Large intestine (tissue), 3 donors: ENCODE measurements around the gene DIO1. TPM values are rescaled to one million over a fixed set of nuclear protein-coding genes. Genes with fewer than 3 reads are reported as not detected.

Experiments
- DNase-seq, 2 donors: peaks; one replicate each; pipeline versions ENCODE4 v3.0.0 to v3.0.0-alpha.2; 2013
- H3K27ac ChIP-seq: one replicate; pipeline ENCODE4 v1.5.1; 2013; ENCODE audit warnings: low read length
- H3K27me3 ChIP-seq: 2 replicates; pipeline ENCODE4 v1.6.1; 2013; ENCODE audit warnings: low read length; ENCODE audit not compliant: control insufficient read depth, insufficient read depth
- H3K36me3 ChIP-seq: 2 replicates; pipeline ENCODE4 v1.6.1; 2013; ENCODE audit warnings: low read length; ENCODE audit not compliant: control insufficient read depth, insufficient read depth
- H3K4me1 ChIP-seq: one replicate; pipeline ENCODE4 v1.6.1; 2013; ENCODE audit warnings: low read length; ENCODE audit not compliant: control insufficient read depth, insufficient read depth
- H3K4me3 ChIP-seq: one replicate; pipeline ENCODE4 v1.5.1; 2013; ENCODE audit warnings: low read length
- H3K9me3 ChIP-seq: one replicate; pipeline ENCODE4 v1.6.1; 2013; ENCODE audit warnings: mild to moderate bottlenecking, low read depth, low read length, moderate library complexity; ENCODE audit not compliant: control insufficient read depth
- WGBS: methylation state at CpG from one replicate; pipeline ENCODE4 v1.1.5; 2013; ENCODE audit warnings: low lambda C conversion rate; ENCODE audit not compliant: insufficient coverage; 5-methylcytosine and 5-hydroxymethylcytosine counted together
- polyA plus RNA-seq: library from polyadenylated mRNA; unstranded; fragments of 120-200 nt; gene quantifications from one replicate; pipeline ENCODE4 v1.2.1, GENCODE V29; 2013

Gene DIO1
- polyA plus RNA-seq, 1 donor, result 0.58 TPM

DNA sequence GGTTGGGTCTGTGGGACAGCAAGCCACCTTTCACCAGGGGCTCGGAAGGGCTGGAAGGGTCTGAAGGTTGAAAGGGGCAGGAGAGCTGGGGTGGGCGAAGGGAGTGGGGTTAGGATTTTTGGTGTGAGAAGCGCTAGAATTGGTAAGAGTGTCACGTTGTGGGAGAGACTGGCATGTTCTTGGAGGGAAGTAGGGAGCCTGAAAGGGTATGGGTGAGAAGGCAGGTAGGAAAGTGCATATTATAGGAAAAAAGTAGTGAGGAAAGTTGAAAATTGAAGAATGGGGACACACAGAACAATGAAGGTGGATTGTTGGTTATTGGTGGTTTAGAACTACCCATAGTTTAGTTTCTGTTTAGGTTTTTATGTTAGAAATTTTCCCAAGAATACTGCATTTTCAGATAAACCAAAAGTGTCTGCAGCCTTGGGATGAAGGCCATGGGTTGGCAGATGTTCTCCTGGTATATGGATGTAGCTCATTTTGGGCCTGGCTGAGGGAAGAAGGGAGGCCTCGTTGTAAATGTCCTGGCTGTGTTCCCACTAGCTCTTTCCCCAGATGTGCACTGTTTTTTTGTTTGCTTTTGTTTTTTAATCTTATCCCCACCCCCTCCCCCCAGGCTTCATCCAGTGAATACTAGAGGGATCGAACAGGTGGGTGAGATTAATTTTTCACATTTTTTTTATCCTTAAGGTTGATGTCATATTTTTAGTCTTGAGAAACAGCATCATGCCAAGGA lies 53.4 kb downstream of the DIO1 start:
- no peaks in the 10 kb centered on the region for H3K9me3 ChIP-seq
- H3K27ac ChIP-seq, result no peak overlapping the region
- H3K27me3 ChIP-seq, result no peaks in the 10 kb centered on the region
- peak overlapping the region; percentile 70 for H3K4me3 ChIP-seq
- WGBS, result 43% methylated on average over 4 of the region's 6 CpGs
- H3K36me3 ChIP-seq, result peaks cover 9% of the 10 kb centered on the region
- no peak for DNase-seq
- peaks cover 7% of the 10 kb centered on the region for H3K4me1 ChIP-seq

GRCh38 chr1:53948291-53948690 lies 54.3 kb downstream of the DIO1 start:
- no peaks in the 10 kb centered on the region for H3K9me3 ChIP-seq
- no peaks in the 10 kb centered on the region for H3K27me3 ChIP-seq
- H3K36me3 ChIP-seq, result peaks cover 12% of the 10 kb centered on the region
- H3K4me3 ChIP-seq, result no peak overlapping the region
- H3K27ac ChIP-seq, result no peak overlapping the region
- 100% methylated on average over 1 of the region's 5 CpGs for WGBS
- H3K4me1 ChIP-seq, result peaks cover 7% of the 10 kb centered on the region
- no peak for DNase-seq

GRCh38 chr1:53949023-53949990 lies 55.3 kb downstream of the DIO1 start:
- WGBS, result no CpG with 5 or more reads among the region's 4 CpGs
- Histone ChIP-seq H3K9me3 (no peaks in the 10 kb centered on the region), H3K27me3 (no peaks in the 10 kb centered on the region), H3K36me3 (peaks cover 15% of the 10 kb centered on the region), H3K4me3 (no peak overlapping the region), H3K4me1 (peaks cover 7% of the 10 kb centered on the region), H3K27ac (no peak overlapping the region)
- DNase-seq, result peak in 1 of 2 donors; percentile 24

GRCh38 chr1:53951697-53952096 lies 57.7 kb downstream of the DIO1 start:
- peaks cover 17% of the 10 kb centered on the region for H3K36me3 ChIP-seq
- no peaks in the 10 kb centered on the region for H3K27me3 ChIP-seq
- 94% methylated on average over 3 of the region's 5 CpGs for WGBS
- H3K4me1 ChIP-seq, result peaks cover 7% of the 10 kb centered on the region
- DNase-seq, result no peak
- no peak overlapping the region for H3K4me3 ChIP-seq
- no peak overlapping the region for H3K27ac ChIP-seq
- H3K9me3 ChIP-seq, result no peaks in the 10 kb centered on the region

- Histone ChIP-seq H3K4me1 (peaks cover 13% of the 10 kb centered on the region), H3K9me3 (no peaks in the 10 kb centered on the region), H3K27me3 (no peaks in the 10 kb centered on the region), H3K27ac (no peak overlapping the region), H3K36me3 (peaks cover 28% of the 10 kb centered on the region), H3K4me3 (no peak overlapping the region)
- WGBS, result 93% methylated on average over 2 of the region's 2 CpGs
- no peak for DNase-seq
Observed at GRCh38 chr1:53954128-53954527, 60.1 kb downstream of the DIO1 start.

DNA sequence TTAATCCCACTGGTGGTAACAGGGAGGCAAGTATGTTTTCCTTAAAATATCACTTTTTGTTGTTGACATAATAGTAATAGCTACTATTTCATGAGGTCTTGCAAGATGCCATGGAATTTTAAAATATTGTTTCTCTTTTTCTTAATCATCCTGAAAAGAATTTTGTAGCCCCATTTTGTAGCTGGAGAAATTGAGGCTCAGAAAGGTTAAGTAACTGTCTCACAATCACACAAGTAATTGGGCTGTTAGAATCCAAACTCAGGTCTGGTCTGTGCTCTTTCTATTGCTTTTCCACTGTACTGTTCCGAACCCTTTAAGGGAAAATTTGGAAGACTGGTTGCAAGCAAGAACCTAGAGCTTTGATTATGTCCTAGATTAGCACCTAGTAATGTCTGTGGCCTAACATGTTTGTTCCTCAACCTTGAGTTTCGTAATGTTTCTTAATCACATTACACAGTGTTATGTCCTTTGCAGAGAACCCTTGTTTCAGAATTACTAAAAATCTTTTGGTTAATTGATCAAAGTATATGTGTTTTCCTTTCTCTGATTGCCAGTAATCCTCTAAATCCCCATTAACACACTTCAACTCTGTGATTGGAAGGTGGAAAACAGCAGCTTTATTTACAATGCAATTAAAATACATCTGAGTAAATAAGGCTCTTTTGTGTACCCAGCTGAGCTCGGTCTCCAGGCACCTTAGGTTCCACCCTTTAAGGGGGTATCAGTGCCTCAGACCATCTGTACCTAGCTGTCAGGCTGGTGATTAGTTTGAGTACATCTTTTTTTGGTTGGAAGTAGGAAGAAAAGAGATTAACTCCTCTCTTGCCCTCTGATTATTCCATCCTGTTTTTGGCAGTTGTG lies 62.6 kb downstream of the DIO1 start:
- no peaks in the 10 kb centered on the region for H3K9me3 ChIP-seq
- WGBS, result 83% methylated on average over 1 of the region's 3 CpGs
- peaks cover 45% of the 10 kb centered on the region for H3K36me3 ChIP-seq
- no peaks in the 10 kb centered on the region for H3K27me3 ChIP-seq
- peak overlapping the region; percentile 77 for H3K27ac ChIP-seq
- DNase-seq, result peak in 1 of 2 donors; percentile 16
- H3K4me1 ChIP-seq, result peaks cover 13% of the 10 kb centered on the region
- no peak overlapping the region for H3K4me3 ChIP-seq

DNA sequence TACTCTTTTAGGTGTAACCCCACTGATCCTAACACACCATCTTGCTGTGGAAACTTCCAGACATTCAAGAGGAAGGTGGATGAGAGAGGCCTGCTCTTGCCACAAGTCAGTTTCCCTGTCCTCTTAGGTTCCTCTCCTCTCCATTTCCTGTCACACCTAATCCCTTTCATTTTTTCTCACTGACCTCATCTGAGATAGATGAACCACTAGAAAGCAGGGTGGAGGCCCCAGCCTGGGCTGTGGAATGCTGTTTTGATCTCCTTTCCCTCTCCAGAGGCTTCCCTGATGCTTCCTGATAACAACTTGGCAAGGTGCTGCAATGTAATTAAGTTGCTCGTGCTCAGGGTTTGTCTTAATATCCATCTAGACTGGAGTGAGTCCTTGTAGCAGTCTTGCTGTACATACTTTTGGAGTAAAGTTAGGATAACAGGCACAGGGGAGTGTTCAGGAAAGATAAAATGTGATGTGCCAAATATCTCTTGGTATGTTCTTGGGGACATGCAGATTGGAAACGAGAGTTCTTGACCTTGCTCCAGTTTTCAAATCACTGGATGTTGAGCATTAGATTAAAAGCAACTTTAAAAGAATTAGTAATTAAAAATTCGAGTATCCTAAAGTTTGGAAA lies 63.3 kb downstream of the DIO1 start:
- Histone ChIP-seq H3K4me1 (peaks cover 13% of the 10 kb centered on the region), H3K27me3 (no peaks in the 10 kb centered on the region), H3K36me3 (peaks cover 41% of the 10 kb centered on the region), H3K27ac (peak overlapping the region; percentile 77), H3K9me3 (no peaks in the 10 kb centered on the region), H3K4me3 (no peak overlapping the region)
- WGBS, result 56% methylated on average over 1 of the region's 3 CpGs
- DNase-seq, result peak; percentile 48 to 72

GRCh38 chr1:53959664-53960250 lies 65.8 kb downstream of the DIO1 start:
- no peaks in the 10 kb centered on the region for H3K27me3 ChIP-seq
- H3K36me3 ChIP-seq, result peaks cover 51% of the 10 kb centered on the region
- peaks cover 25% of the 10 kb centered on the region for H3K4me1 ChIP-seq
- no peak overlapping the region for H3K4me3 ChIP-seq
- no peak overlapping the region for H3K27ac ChIP-seq
- no peak for DNase-seq
- no peaks in the 10 kb centered on the region for H3K9me3 ChIP-seq
